Heart left ventricle (tissue), 13 donors: Measurements from ENCODE around the gene UBASH3A.

Source experiments
- CTCF ChIP-seq, 12 donors: fragments of 200-600 bp; sonication (generic) in 4 of 12; IDR thresholded peaks; one replicate each; pipeline versions ENCODE4 v1.5.0 to v1.8.0; 2018 to 2022; ENCODE audit warnings: antibody characterized with exemption in 12 of 12, mild to moderate bottlenecking in 5 of 12
- POLR2A ChIP-seq, 2 donors: fragments of 450-650 bp; IDR thresholded peaks; one replicate each; pipeline ENCODE4 v1.6.1; 2017; ENCODE audit warnings: antibody characterized with exemption in 2 of 2, mild to moderate bottlenecking in 2 of 2, moderate library complexity in 2 of 2
- donor health status: ischemic (EF 13 %, LVEDD 7.1; RV severe dilation, severe dysfunction).
- donor health status: DM: no; HTN: yes; CAD: no.
- donor health status: DM: no; HTN: no; CAD: no.
- donor health status: ischemic (EF 25% LVEDD 6.9; RV normal size, moderate dysfunction).
- donor health status: ischemic (EF 25% LVEDD 5.7; RV mildly dilated, moderate dysfunction).
- donor health status: ischemic (EF 35%, LVEDD 5.7; RV mildly dilated, moderate dysfunction).
- donor health status: nonischemic (EF 11% LVEDD 7.7; RV severe dilation, severe dysfunction).
- donor health status: DM: yes; HTN: yes; CAD: no.
- donor health status: PGD.
- donor health status: ischemic (EF 29% LVEDD 5.4; RV normal size, mild dysfunction).
- donor health status: nonischemic (EF 23%, LVEDD 6.1; RV moderate dilation, normal function).

GRCh38 chr21:42454786-42455185, 51.1 kb downstream of the UBASH3A start:
- no peak for TF ChIP-seq POLR2A (IDR thresholded peaks at IDR 0.05)
- TF ChIP-seq CTCF (IDR thresholded peaks at IDR 0.05), result no peak
